DMS153 treated with DMSO at 0.1 percent for 48 hours (cell line): Measurements from ENCODE around the gene MTHFD1L.
"Not testable (repeated sequence)": the region's sequence is repeated elsewhere in the genome, so short reads cannot be mapped to it uniquely, and the experiment has no call there.

Experiments
- DNase-seq: peaks from one replicate; lab custom pipeline; 2025; ENCODE audit not compliant: unreplicated experiment; lab: John Stamatoyannopoulos, UW

Gene MTHFD1L

GRCh38 chr6:151063842-151064647 is 198.5 kb downstream of the MTHFD1L start:
- DNase-seq: no peak

- no peak for DNase-seq
Measured at GRCh38 chr6:151065027-151065815, 199.7 kb downstream of the MTHFD1L start.

GRCh38 chr6:151067684-151068596 is 202.4 kb downstream of the MTHFD1L start:
- peak; percentile 32 for DNase-seq

GRCh38 chr6:151068761-151069312 is 203.3 kb downstream of the MTHFD1L start:
- no peak for DNase-seq

- no peak for DNase-seq
Measured at GRCh38 chr6:151069641-151070040, 204.1 kb downstream of the MTHFD1L start.

- DNase-seq: no peak
Measured at GRCh38 chr6:151070631-151071051, 205.1 kb downstream of the MTHFD1L start.

GRCh38 chr6:151071295-151071694 is 205.8 kb downstream of the MTHFD1L start:
- DNase-seq: no peak

- DNase-seq: no peak
Measured at GRCh38 chr6:151073146-151073545, 207.6 kb downstream of the MTHFD1L start.

- no peak for DNase-seq
Measured at GRCh38 chr6:151073701-151074100, 208.2 kb downstream of the MTHFD1L start.

GRCh38 chr6:151075005-151075404 is 209.5 kb downstream of the MTHFD1L start:
- DNase-seq: no peak

GRCh38 chr6:151075527-151075926 is 210.0 kb downstream of the MTHFD1L start:
- no peak for DNase-seq

- no peak for DNase-seq
Measured at GRCh38 chr6:151075930-151076555, 210.5 kb downstream of the MTHFD1L start.

GRCh38 chr6:151078655-151079054 is 213.2 kb downstream of the MTHFD1L start:
- DNase-seq: no peak

GRCh38 chr6:151081656-151082055 is 216.2 kb downstream of the MTHFD1L start:
- no peak for DNase-seq

- DNase-seq: no peak
Measured at GRCh38 chr6:151082079-151082478, 216.6 kb downstream of the MTHFD1L start.

- no peak for DNase-seq
Measured at GRCh38 chr6:151084275-151084674, 218.8 kb downstream of the MTHFD1L start.

GRCh38 chr6:151087055-151087454 is 221.6 kb downstream of the MTHFD1L start:
- DNase-seq: not testable (repeated sequence)

- DNase-seq: no peak
Measured at GRCh38 chr6:151087861-151088598, 222.5 kb downstream of the MTHFD1L start.

GRCh38 chr6:151088599-151088935 is 223.1 kb downstream of the MTHFD1L start:
- no peak for DNase-seq

- no peak for DNase-seq
Measured at GRCh38 chr6:151088963-151089362, 223.5 kb downstream of the MTHFD1L start.
